NCI-H1436 treated with DMSO at 0.1 percent for 48 hours (cell line): ENCODE results near the gene BCL2L12.
"Not testable (repeated sequence)": the region's sequence is repeated elsewhere in the genome, so short reads cannot be mapped to it uniquely, and the experiment has no call there.

ENCODE experiments used
- DNase-seq: peaks from one replicate; lab custom pipeline; 2025; lab: John Stamatoyannopoulos, UW

The BCL2L12 gene

GRCh38 chr19:49713236-49713845 is 47.6 kb downstream of the BCL2L12 start:
- no peak for DNase-seq

DNA sequence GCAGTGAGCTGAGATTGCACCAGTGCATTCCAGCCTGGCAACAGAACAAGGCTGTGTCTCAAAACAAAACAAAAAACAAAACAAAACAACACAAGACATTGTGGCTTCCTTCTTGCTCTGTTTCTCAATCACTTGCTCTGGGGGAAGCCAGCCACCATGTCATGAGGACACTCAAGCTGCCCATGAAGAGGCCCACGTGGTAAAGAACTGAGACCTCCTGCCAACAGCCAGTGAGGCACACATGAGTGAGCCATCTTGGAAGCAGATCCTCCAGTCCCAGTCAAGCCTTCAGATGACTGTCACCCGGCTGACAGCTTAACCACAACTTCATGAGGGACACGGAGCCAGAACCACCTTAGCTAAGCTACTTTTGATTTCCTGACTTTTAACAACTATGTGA is 50.4 kb downstream of the BCL2L12 start:
- no peak for DNase-seq

DNA sequence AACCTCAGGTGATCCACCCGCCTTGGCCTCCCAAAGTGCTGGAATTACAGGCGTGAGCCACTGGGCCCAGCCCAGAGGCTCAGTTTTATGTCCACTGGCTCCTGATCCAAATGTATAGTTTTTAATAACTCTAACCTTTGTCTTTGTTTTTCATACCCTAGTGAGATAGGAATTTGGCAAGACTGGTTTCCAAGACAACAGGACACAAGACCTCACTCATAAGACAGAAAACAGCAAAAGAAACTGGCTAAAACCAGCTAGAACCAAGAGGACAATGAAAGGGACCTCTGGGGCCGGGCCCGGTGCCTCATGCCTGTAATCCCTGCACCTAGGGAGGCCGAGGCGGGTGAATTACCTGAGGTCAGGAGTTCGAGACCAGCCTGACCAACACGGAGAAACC is 52.8 kb downstream of the BCL2L12 start:
- DNase-seq: no peak

- DNase-seq: no peak
Observed at GRCh38 chr19:49718991-49719390, 53.3 kb downstream of the BCL2L12 start.

DNA sequence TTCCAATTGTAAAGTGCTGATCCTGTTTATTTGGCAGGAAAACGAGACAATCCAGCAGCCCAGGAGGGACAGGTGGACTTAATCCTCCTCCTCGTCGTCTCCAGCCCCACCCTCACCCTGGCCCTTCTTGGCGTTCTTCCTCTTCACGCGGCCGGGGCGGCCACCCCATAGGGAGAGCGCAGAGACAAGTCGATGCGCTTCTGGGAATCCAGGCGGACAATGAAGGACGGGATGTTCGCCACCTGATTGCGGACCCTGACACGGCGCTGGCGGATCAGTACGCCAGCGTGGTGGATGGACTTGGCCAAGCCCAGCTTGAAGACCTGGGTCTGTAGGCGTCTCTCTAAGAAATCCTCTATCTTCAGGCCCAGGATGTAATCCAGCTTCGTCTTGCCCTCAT is 53.7 kb downstream of the BCL2L12 start:
- not testable (repeated sequence) for DNase-seq
